Gastrocnemius medialis (tissue), 4 donors: ENCODE measurements around the gene TAF11L14. TPM values are rescaled to one million over a fixed set of nuclear protein-coding genes. Genes with fewer than 3 reads are reported as not detected.
"Not testable (repeated sequence)": the region's sequence is repeated elsewhere in the genome, so short reads cannot be mapped to it uniquely, and the experiment has no call there.

ENCODE experiments used
- ATAC-seq, 2 donors: fragments of 150-250 bp; one replicate each; pipeline ENCODE4 v1.9.1; 2016
- DNase-seq, 2 donors: peaks; one replicate each; pipeline ENCODE4 v3.0.0-alpha.2; 2019
- H3K27ac ChIP-seq, 4 donors: fragments of 200-600 bp; sonication (generic); 1 replicate in 1 of 4; 2 replicates in 3 of 4; pipeline ENCODE4 v1.5.1; 2016 to 2018; ENCODE audit warnings: mild to moderate bottlenecking in 2 of 4, moderate library complexity in 1 of 4
- H3K27me3 ChIP-seq, 3 donors: fragments of 200-600 bp; sonication (generic) in 2 of 3; 1 replicate in 1 of 3; 2 replicates in 2 of 3; pipeline versions ENCODE4 v1.5.1 to v1.6.0; 2016 to 2019; ENCODE audit warnings: mild to moderate bottlenecking in 1 of 3, moderate library complexity in 1 of 3
- H3K36me3 ChIP-seq, 2 donors: fragments of 200-600 bp; sonication (generic) in 1 of 2; one replicate each; pipeline ENCODE4 v1.5.1; 2017 to 2018
- H3K4me1 ChIP-seq, 2 donors: fragments of 200-600 bp; sonication (generic) in 1 of 2; one replicate each; pipeline ENCODE4 v1.5.1; 2016 to 2017; ENCODE audit warnings: mild to moderate bottlenecking in 2 of 2
- H3K4me3 ChIP-seq, 4 donors: fragments of 200-600 bp; sonication (generic) in 3 of 4; 1 replicate in 1 of 4; 2 replicates in 3 of 4; pipeline ENCODE4 v1.5.1; 2016 to 2019; ENCODE audit warnings: mild to moderate bottlenecking in 2 of 4
- H3K9me3 ChIP-seq, 3 donors: fragments of 200-600 bp; sonication (generic) in 2 of 3; 1 replicate in 1 of 3; 2 replicates in 2 of 3; pipeline ENCODE4 v1.5.1; 2016 to 2019
- POLR2A ChIP-seq, 2 donors: fragments of 450-650 bp; IDR thresholded peaks; one replicate each; pipeline ENCODE4 v1.6.1; 2017; ENCODE audit warnings: antibody characterized with exemption in 2 of 2, mild to moderate bottlenecking in 2 of 2, moderate library complexity in 2 of 2
- in situ Hi-C, 4 donors: fragments of 200-750 bp; cut with MboI; loops; one replicate each; pipeline versions ENCODE4 v1.15.0 to v1.8.0; 2017; ENCODE audit warnings: low sequenced_read_pairs in 4 of 4
- intact Hi-C: fragments of 100-400 bp; cut with DNase I; formaldehyde crosslinking; loops from one replicate; pipeline ENCODE4 v1.15.1; 2023; ENCODE audit warnings: low total_unique reads
- total RNA-seq, 4 donors: library from RNA; depleted of rRNA; stranded (reverse); fragments of >200 nt; gene quantifications; one replicate each; pipeline versions ENCODE4 v1.1.0 to v1.2.3, GENCODE V29; 2016
- TF ChIP-seq, protein P1 (sequence below), 5 experiments: fragments of 450-650 bp in 3 of 5; fragments of 200-600 bp in 2 of 5; sonication (generic) in 2 of 5; IDR thresholded peaks in 4 of 5; conservative IDR thresholded peaks in 1 of 5; 1 replicate in 4 of 5; 2 replicates in 1 of 5; pipeline ENCODE4 v1.5.1; 2016 to 2019; ENCODE audit warnings: antibody characterized with exemption in 5 of 5, mild to moderate bottlenecking in 3 of 5, moderate library complexity in 3 of 5

TAF11L14 gene
- total RNA-seq = not detected

DNA sequence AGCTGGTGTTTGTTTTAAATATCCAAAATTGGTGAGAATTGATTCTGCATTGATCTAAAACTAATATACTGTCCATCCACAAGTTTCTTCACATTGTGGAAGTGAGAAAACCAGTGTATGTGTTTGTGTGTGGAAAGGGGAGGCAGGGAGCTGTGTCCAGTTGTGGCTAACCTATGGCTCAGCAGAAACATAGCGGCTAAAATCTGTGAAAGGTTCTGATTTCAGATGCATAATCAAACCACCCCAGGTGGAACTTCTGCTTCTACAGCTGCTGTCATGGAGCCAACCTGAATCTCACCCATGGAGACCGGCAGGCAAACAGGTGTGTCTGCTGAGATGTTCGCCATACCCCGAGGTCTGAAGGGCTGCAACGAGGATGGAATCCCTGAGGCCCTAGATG is at the start of gene TAF11L14:
TSS of gene TAF11L14 (plus strand) at position 301 of the 400 bp plus-strand sequence.
- Histone ChIP-seq H3K27ac (no peak within 1 kb of the TSS), H3K4me3 (no peak within 1 kb of the TSS), H3K4me1 (no peaks in the 10 kb centered on the region), H3K27me3 (no peaks in the 10 kb centered on the region), H3K36me3 (no peaks in the 10 kb centered on the region), H3K9me3 (no peaks in the 10 kb centered on the region)
- in situ Hi-C loops (no loop called here), intact Hi-C loops (no loop called here)
- TF ChIP-seq, protein P1, sequence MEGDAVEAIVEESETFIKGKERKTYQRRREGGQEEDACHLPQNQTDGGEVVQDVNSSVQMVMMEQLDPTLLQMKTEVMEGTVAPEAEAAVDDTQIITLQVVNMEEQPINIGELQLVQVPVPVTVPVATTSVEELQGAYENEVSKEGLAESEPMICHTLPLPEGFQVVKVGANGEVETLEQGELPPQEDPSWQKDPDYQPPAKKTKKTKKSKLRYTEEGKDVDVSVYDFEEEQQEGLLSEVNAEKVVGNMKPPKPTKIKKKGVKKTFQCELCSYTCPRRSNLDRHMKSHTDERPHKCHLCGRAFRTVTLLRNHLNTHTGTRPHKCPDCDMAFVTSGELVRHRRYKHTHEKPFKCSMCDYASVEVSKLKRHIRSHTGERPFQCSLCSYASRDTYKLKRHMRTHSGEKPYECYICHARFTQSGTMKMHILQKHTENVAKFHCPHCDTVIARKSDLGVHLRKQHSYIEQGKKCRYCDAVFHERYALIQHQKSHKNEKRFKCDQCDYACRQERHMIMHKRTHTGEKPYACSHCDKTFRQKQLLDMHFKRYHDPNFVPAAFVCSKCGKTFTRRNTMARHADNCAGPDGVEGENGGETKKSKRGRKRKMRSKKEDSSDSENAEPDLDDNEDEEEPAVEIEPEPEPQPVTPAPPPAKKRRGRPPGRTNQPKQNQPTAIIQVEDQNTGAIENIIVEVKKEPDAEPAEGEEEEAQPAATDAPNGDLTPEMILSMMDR (IDR thresholded peaks at IDR 0.05 in 4 of 5, conservative IDR thresholded peaks at IDR 0.05 in 1 of 5) = no peak
- no peak for TF ChIP-seq POLR2A (IDR thresholded peaks at IDR 0.05)
- ATAC-seq (no peak), DNase-seq (no peak)

DNA sequence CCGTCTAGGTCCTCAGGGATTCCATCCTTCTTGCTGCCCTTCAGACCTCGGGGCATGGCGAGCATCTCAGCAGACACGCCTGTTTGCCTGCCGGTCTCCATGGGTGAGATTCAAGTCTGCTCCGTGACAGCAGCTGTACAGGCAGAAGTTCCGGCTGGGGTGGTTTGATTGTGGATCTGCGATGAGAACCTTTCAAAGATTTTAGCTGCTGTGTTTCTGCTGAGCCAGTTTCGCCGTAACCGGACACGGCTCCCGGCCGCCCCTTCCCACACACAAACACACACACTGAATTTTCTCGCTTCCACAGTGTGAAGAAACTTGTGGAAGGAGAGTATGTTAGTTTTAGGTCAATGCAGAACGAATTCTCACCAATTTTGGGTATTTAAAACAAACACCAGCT is 48.6 kb upstream of the TAF11L14 start, which contains the start of gene TAF11L7:
TSS of gene TAF11L7 (minus strand) at position 101 of the 400 bp plus-strand sequence.
- DNase-seq, H3K27me3 ChIP-seq, H3K27ac ChIP-seq, H3K9me3 ChIP-seq, in situ Hi-C loops, ATAC-seq, H3K4me3 ChIP-seq, H3K4me1 ChIP-seq, intact Hi-C loops, H3K36me3 ChIP-seq: not testable (repeated sequence)

DNA sequence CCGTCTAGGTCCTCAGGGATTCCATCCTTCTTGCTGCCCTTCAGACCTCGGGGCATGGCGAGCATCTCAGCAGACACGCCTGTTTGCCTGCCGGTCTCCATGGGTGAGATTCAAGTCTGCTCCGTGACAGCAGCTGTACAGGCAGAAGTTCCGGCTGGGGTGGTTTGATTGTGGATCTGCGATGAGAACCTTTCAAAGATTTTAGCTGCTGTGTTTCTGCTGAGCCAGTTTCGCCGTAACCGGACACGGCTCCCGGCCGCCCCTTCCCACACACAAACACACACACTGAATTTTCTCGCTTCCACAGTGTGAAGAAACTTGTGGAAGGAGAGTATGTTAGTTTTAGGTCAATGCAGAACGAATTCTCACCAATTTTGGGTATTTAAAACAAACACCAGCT is 43.4 kb upstream of the TAF11L14 start, which contains the start of gene TAF11L8:
TSS of gene TAF11L8 (minus strand) at position 101 of the 400 bp plus-strand sequence.
- DNase-seq, H3K4me1 ChIP-seq, H3K4me3 ChIP-seq, H3K27ac ChIP-seq, H3K27me3 ChIP-seq, ATAC-seq, H3K36me3 ChIP-seq, in situ Hi-C loops, H3K9me3 ChIP-seq, intact Hi-C loops: not testable (repeated sequence)

DNA sequence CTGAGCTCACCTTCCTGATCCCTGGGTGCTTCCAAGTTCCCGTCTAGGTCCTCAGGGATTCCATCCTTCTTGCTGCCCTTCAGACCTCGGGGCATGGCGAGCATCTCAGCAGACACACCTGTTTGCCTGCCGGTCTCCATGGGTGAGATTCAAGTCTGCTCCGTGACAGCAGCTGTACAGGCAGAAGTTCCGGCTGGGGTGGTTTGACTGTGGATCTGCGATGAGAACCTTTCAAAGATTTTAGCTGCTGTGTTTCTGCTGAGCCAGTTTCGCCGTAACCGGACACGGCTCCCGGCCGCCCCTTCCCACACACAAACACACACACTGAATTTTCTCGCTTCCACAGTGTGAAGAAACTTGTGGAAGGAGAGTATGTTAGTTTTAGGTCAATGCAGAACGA is 40.0 kb upstream of the TAF11L14 start, which contains the start of gene TAF11L9:
TSS of gene TAF11L9 (minus strand) at position 140 of the 400 bp plus-strand sequence.
- H3K4me3 ChIP-seq, in situ Hi-C loops, intact Hi-C loops, H3K27ac ChIP-seq, DNase-seq, ATAC-seq, H3K9me3 ChIP-seq, H3K4me1 ChIP-seq, H3K27me3 ChIP-seq, H3K36me3 ChIP-seq: not testable (repeated sequence)

DNA sequence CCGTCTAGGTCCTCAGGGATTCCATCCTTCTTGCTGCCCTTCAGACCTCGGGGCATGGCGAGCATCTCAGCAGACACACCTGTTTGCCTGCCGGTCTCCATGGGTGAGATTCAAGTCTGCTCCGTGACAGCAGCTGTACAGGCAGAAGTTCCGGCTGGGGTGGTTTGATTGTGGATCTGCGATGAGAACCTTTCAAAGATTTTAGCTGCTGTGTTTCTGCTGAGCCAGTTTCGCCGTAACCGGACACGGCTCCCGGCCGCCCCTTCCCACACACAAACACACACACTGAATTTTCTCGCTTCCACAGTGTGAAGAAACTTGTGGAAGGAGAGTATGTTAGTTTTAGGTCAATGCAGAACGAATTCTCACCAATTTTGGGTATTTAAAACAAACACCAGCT is 36.5 kb upstream of the TAF11L14 start, which contains the start of gene TAF11L10:
TSS of gene TAF11L10 (minus strand) at position 101 of the 400 bp plus-strand sequence.
- in situ Hi-C loops, H3K4me1 ChIP-seq, H3K4me3 ChIP-seq, H3K27me3 ChIP-seq, intact Hi-C loops, DNase-seq, H3K36me3 ChIP-seq, H3K9me3 ChIP-seq, H3K27ac ChIP-seq, ATAC-seq: not testable (repeated sequence)

DNA sequence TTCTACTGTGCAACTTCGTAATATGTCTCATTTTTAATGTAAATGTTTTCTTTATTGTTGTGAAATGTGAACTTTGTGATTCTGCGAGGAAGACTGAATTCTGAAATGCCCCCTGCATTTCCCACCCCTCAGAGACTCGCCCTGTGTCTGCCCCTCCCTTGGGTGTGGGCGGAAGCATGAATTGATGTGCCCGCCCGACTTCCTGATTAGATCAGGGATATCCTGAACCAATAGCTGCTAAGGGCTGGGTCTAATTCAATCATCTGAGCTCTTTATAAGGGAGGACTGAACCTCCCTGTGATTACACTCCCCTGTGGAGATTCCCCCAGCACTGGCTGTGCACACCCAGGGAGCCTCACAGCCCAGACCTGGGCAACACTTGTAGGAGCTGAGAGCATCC is 30.4 kb upstream of the TAF11L14 start, which contains the start of gene TAF11L11:
TSS of gene TAF11L11 (plus strand) at position 304 of the 400 bp plus-strand sequence.
- in situ Hi-C loops, H3K9me3 ChIP-seq, H3K36me3 ChIP-seq, DNase-seq, intact Hi-C loops, H3K4me1 ChIP-seq, ATAC-seq, H3K27ac ChIP-seq, H3K27me3 ChIP-seq, H3K4me3 ChIP-seq: not testable (repeated sequence)

DNA sequence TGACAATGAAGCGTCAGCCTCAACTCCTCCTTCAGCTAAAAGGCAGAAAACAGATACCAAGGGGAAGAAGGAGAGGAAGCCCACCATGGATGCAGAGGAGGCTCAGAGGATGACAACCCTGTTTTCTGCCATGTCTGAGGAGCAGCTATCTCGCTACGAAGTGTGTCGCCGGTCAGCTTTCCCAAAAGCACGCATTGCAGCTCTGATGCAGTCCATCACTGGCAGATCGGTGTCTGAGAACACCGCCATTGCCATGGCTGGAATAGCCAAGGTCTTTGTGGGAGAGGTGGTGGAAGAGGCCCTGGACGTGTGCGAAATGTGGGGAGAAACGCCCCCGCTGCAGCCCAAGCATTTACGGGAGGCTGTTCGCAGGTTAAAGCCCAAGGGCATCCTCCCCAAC is 29.3 kb upstream of the TAF11L14 start:
- no peaks in the 10 kb centered on the region for H3K9me3 ChIP-seq
- intact Hi-C loops (no loop called here), in situ Hi-C loops (no loop called here)
- no peak overlapping the region for H3K4me3 ChIP-seq
- H3K4me1 ChIP-seq = no peaks in the 10 kb centered on the region
- H3K36me3 ChIP-seq = no peaks in the 10 kb centered on the region
- H3K27me3 ChIP-seq = no peaks in the 10 kb centered on the region
- no peak for DNase-seq
- TF ChIP-seq POLR2A (IDR thresholded peaks at IDR 0.05) = no peak
- TF ChIP-seq, protein P1 (IDR thresholded peaks at IDR 0.05 in 4 of 5, conservative IDR thresholded peaks at IDR 0.05 in 1 of 5) = no peak
- H3K27ac ChIP-seq = no peak overlapping the region
- ATAC-seq = no peak

DNA sequence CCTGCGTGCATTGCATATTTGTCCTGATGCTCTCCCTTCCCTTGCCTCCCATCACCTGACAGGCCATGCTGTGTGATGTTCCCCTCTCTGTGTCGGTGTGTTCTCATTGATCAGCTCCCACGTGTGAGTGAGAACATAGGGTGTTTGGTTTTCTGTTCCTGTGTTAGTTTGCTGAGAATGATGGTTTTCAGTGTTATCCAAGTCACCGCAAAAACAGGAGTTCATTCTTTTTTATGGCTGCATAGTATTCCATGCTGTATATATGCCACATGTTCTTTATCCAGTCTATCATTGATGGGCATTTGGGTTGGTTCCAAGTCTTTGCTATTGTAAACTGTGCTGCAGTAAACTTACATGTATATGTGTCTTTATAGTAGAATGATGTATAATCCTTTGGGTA is 26.8 kb upstream of the TAF11L14 start:
- H3K4me1 ChIP-seq, DNase-seq, in situ Hi-C loops, H3K4me3 ChIP-seq, intact Hi-C loops, ATAC-seq, H3K36me3 ChIP-seq, H3K27ac ChIP-seq, H3K27me3 ChIP-seq, H3K9me3 ChIP-seq: not testable (repeated sequence)

DNA sequence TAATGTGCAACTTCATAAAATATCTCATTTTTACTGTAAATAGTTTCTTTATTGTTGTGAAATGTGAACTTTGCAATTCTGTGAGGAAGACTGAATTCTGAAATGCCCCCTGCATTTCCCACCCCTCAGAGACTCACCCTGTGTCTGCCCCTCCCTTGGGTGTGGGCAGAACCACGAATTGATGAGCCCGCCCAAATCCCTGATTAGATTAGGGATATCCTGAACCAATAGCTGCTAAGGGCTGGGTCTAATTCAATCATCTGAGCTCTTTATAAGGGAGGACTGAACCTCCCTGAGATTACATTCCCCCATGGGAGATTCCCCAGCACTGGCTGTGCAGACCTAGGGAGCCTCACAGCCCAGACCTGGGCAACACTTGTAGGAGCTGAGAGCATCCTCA is 24.2 kb upstream of the TAF11L14 start, which contains the start of gene TAF11L12:
TSS of gene TAF11L12 (plus strand) at position 301 of the 400 bp plus-strand sequence.
- in situ Hi-C loops, DNase-seq, H3K4me3 ChIP-seq, H3K27ac ChIP-seq, intact Hi-C loops, H3K27me3 ChIP-seq, H3K4me1 ChIP-seq, ATAC-seq, H3K36me3 ChIP-seq, H3K9me3 ChIP-seq: not testable (repeated sequence)
